HUES64 (cell line): Measurements from ENCODE around the gene FILIP1L.

Source experiments
- H3K27ac ChIP-seq: 2 replicates; pipeline ENCODE4 v1.7.0; 2013; ENCODE audit warnings: low read depth, low read length, inconsistent platforms
- H3K27me3 ChIP-seq: 2 replicates; pipeline ENCODE4 v1.6.1; 2013; ENCODE audit warnings: mild to moderate bottlenecking, low read length; ENCODE audit not compliant: insufficient read depth
- H3K36me3 ChIP-seq: 2 replicates; pipeline ENCODE4 v1.6.1; 2013; ENCODE audit warnings: mild to moderate bottlenecking, low read length; ENCODE audit not compliant: insufficient read depth
- H3K4me1 ChIP-seq: 2 replicates; pipeline ENCODE4 v1.6.1; 2013; ENCODE audit warnings: mild to moderate bottlenecking, low read length, moderate library complexity; ENCODE audit not compliant: insufficient read depth
- H3K4me3 ChIP-seq: 2 replicates; pipeline ENCODE4 v1.5.1; 2013; ENCODE audit warnings: mild to moderate bottlenecking, low read length, moderate library complexity
- H3K9ac ChIP-seq: 2 replicates; pipeline ENCODE4 v1.6.1; 2013; ENCODE audit warnings: mild to moderate bottlenecking, low read depth, low read length
- H3K9me3 ChIP-seq: 2 replicates; pipeline ENCODE4 v1.6.1; 2013; ENCODE audit warnings: low read depth, low read length; ENCODE audit not compliant: insufficient read depth
- WGBS: fragments of 150-250, 120-280 bp; methylation state at CpG from one replicate; pipeline ENCODE4 v1.1.7; 2013; ENCODE audit warnings: missing lambda C conversion rate; 5-methylcytosine and 5-hydroxymethylcytosine counted together

FILIP1L gene

DNA sequence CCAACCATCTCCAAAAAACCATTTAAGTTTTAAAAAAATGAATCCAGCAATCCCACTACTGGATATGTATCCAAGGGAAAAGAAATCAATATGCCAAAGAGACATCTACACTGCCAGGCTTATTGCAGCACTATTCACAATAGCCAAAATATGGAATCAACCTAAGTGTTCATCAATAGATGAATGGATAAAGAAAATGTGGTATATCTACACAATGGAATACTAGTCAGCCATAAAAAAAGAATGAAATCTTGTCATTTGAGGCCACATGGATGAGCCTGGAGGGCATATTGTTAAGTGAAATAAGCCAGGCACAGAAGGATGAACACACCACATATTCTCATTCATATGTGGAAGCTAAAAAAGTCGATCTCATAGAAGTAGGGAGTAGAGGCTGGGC is 136.1 kb downstream of the FILIP1L start:
- Histone ChIP-seq H3K36me3 (no peaks in the 10 kb centered on the region), H3K9me3 (no peaks in the 10 kb centered on the region; the same call in 1 of the 2 replicates), H3K4me1 (no peaks in the 10 kb centered on the region), H3K27ac (no peak overlapping the region), H3K27me3 (no peaks in the 10 kb centered on the region), H3K4me3 (no peak overlapping the region), H3K9ac (no peak overlapping the region)
- 100% methylated on average over 1 of the region's 1 CpG for WGBS

DNA sequence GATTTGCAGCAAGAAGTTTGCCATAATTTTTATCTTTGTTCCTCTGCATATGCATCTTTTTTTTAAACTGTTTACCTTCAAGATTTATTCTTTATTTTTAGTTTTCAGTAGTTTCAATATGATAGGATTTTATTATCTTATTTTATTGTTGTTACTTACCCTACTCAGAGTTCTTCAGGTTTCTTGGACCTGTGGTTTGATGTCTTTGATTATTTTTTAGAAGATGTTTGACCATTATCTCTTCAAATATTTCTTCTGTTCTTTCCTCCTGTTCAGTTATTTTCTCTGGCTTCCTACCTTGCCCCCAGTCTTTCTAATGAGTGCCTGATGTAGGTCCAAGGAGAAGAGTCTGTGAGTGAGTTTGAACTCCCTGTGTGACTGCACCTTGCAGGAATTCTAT is 137.7 kb downstream of the FILIP1L start:
- Histone ChIP-seq H3K9ac (no peak overlapping the region), H3K27ac (no peak overlapping the region), H3K36me3 (no peaks in the 10 kb centered on the region), H3K4me1 (no peaks in the 10 kb centered on the region), H3K4me3 (no peak overlapping the region), H3K9me3 (no peaks in the 10 kb centered on the region; the same call in 1 of the 2 replicates), H3K27me3 (no peaks in the 10 kb centered on the region)

DNA sequence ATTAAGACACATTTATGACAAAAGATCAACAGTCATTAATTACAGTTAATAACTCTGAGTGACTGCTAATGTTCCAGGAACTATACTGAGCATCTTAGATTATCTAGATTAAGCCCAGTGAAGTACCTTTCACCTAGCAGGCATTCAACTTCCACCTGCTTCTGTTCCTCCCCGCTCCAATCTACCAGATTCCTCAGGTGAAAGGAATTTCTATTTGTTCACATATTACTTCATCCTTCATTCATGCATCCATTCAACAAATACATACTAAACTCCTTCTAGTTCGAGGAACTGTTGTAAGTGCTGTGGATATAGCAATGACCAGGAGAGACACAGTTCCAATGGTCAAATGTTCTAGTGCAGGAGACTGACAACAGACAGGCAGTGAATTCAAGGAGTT is 139.3 kb downstream of the FILIP1L start:
- Histone ChIP-seq H3K9ac (no peak overlapping the region), H3K27me3 (no peaks in the 10 kb centered on the region), H3K36me3 (no peaks in the 10 kb centered on the region), H3K4me3 (no peak overlapping the region), H3K27ac (no peak overlapping the region), H3K9me3 (no peaks in the 10 kb centered on the region; the same call in 1 of the 2 replicates), H3K4me1 (no peaks in the 10 kb centered on the region)
- WGBS: 100% methylated on average over 2 of the region's 2 CpGs

DNA sequence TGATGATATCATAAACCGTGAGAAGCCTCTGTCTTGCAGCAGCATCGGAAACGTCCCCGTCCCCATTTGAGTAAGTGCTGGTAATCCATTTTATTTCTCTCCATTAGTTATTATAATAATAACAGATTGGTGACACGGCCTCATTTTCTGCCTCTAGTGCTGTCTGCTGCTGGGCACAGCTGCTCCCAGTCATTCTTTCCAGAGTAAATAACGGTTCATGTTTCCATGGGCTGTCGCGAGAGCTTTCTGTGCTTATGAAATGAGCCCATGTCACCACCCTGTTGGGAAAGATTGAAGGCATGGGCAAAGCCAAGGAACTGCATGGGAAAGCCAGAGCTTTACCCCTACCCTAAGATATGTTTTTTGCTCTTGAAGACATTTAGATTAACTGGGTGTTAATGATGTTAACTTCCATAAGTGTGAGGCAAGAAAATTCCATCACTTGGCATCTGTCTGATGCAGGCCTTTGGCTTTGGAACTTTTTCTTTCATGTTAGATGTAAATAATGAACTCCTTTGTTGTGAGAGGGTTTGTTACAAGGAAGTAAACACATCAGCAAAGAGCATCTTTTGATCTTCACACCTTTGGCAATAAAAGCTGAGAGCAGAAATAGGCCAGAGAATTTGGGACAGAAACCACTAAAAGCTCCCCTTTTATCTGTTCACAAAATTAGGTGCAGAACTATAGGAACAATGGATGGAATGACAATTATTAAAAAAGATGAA is 141.8 kb downstream of the FILIP1L start:
- Histone ChIP-seq H3K9ac (no peak overlapping the region), H3K9me3 (no peaks in the 10 kb centered on the region), H3K4me1 (no peaks in the 10 kb centered on the region), H3K27me3 (no peaks in the 10 kb centered on the region), H3K27ac (no peak overlapping the region), H3K4me3 (no peak overlapping the region), H3K36me3 (no peaks in the 10 kb centered on the region)
- WGBS: 95% methylated on average over 6 of the region's 8 CpGs

DNA sequence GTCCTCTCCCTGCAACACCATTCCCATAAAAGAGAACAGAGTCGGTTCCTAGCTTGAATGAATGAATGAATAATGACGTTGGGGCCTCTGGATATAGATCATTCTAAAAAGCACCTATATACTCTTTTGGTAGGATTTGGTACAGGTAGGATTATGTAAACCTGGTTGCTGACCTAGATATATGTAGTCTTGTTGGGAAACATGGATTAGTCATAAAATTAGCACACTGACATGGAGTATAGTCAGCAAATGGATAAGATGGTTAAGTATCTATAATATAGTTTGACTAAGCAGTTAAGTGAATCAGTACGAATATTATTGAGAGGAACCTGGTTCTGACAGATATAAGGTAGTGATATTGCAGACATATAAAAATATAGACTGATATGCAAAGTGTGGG is 142.5 kb downstream of the FILIP1L start:
- Histone ChIP-seq H3K4me1 (no peaks in the 10 kb centered on the region), H3K27ac (no peak overlapping the region), H3K9me3 (no peaks in the 10 kb centered on the region), H3K9ac (no peak overlapping the region), H3K36me3 (no peaks in the 10 kb centered on the region), H3K4me3 (no peak overlapping the region), H3K27me3 (no peaks in the 10 kb centered on the region)
- 98% methylated on average over 1 of the region's 3 CpGs for WGBS

DNA sequence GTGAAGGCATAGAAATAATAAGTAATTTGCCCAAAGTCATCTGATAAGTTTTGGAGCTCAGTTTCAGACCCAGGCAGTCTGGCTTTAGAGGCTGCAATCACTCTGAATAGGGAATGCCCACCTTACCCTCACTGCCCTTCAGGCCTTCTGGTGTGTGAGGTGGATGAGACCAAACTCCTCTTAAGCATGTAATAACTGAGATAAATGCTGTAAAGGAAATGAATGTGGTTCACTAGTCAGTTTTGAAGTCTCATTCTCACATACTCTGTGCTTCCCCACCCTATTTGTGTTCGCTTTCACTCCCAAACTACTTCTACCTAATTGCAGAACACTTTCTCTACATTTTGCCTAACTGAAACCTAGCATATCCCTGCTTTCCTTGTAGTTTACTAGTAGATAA is 144.1 kb downstream of the FILIP1L start:
- Histone ChIP-seq H3K27ac (no peak overlapping the region), H3K9me3 (no peaks in the 10 kb centered on the region), H3K36me3 (no peaks in the 10 kb centered on the region), H3K4me1 (no peaks in the 10 kb centered on the region), H3K9ac (no peak overlapping the region), H3K4me3 (no peak overlapping the region), H3K27me3 (no peaks in the 10 kb centered on the region)
- 91% methylated on average over 1 of the region's 1 CpG for WGBS

DNA sequence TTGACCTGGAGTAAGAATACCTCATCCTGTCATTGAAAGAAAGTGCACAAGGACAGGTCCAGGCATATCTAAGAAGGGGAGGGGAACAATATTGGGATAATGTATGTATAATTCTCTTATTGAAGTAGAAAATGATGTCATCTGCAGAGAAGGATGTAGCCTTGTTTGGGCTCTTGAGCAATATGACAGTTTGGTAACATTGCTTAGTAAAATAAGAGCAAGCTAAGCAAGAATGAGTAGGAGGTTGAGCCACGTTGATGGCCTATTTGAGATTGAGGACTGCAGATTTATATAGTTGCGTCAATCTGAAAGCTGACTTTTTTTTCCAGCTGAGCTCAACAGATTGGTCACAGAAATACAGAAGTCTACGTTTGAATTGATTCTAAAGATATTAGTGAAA is 145.2 kb downstream of the FILIP1L start:
- H3K4me3 ChIP-seq: no peak overlapping the region
- no peak overlapping the region for H3K27ac ChIP-seq
- no peak overlapping the region for H3K9ac ChIP-seq
- no peaks in the 10 kb centered on the region for H3K27me3 ChIP-seq
- H3K36me3 ChIP-seq: no peaks in the 10 kb centered on the region
- 90% methylated on average over 3 of the region's 3 CpGs for WGBS
- no peaks in the 10 kb centered on the region for H3K9me3 ChIP-seq
- no peaks in the 10 kb centered on the region for H3K4me1 ChIP-seq

DNA sequence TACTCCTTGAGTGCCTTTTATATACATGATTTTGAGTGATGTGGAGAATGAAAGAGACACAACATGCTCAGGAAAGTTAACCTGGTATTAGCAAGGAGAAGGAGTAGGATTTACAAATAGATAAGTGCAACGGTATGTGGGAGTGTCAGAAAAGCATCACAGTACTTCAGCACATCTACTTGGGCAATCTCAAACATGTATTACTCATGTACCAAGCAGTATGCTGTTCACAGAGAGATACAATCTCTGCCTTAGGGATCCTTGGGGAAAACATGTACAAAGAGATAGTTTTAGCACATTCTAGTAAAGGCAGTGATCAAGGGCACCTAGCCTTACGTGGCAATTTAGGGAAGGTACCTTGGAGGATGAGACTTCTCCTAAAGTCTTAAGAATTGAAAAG is 146.5 kb downstream of the FILIP1L start:
- H3K9ac ChIP-seq: no peak overlapping the region
- H3K4me1 ChIP-seq: no peaks in the 10 kb centered on the region
- no peaks in the 10 kb centered on the region for H3K9me3 ChIP-seq
- no peak overlapping the region for H3K27ac ChIP-seq
- H3K4me3 ChIP-seq: no peak overlapping the region
- 80% methylated on average over 2 of the region's 2 CpGs for WGBS
- H3K27me3 ChIP-seq: no peaks in the 10 kb centered on the region
- no peaks in the 10 kb centered on the region for H3K36me3 ChIP-seq

DNA sequence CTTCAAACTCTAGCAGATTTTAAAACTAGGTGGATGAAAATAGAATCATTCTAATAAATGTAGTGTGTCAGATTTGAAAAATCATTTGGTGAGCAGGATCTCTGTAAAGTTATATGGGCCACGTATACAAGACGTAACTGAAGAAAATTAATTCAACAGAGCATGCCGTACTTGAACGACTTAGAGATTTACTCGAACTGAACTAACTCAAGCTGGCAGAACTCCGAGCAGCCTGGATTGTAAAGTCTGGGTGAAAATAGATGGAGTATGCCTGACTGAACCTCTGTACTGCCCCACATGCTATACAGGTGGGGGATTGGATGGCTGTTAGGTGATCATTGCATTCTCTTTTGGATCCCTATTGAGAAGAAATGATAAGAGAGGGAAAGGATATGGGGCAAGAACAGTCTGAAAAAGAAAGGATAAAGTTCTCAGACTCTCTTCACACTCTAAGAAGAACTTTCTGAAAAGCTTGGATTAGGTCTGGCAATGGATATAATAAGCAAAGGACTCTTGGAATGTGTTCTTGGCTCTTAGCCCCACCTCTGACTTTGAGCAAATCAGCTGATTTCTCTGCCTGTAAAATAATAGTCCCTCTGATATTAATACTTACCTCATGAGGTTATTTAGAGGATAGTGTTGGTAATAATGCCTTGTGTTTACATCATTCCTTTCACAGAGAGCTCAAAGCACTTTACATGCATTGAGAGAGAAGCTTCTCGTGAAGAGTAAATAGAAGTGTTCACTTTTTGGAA is 147.5 kb downstream of the FILIP1L start:
- Histone ChIP-seq H3K9ac (no peak overlapping the region), H3K27me3 (no peaks in the 10 kb centered on the region), H3K9me3 (no peaks in the 10 kb centered on the region), H3K27ac (no peak overlapping the region), H3K36me3 (no peaks in the 10 kb centered on the region), H3K4me1 (no peaks in the 10 kb centered on the region), H3K4me3 (no peak overlapping the region)
- WGBS: 94% methylated on average over 7 of the region's 7 CpGs

DNA sequence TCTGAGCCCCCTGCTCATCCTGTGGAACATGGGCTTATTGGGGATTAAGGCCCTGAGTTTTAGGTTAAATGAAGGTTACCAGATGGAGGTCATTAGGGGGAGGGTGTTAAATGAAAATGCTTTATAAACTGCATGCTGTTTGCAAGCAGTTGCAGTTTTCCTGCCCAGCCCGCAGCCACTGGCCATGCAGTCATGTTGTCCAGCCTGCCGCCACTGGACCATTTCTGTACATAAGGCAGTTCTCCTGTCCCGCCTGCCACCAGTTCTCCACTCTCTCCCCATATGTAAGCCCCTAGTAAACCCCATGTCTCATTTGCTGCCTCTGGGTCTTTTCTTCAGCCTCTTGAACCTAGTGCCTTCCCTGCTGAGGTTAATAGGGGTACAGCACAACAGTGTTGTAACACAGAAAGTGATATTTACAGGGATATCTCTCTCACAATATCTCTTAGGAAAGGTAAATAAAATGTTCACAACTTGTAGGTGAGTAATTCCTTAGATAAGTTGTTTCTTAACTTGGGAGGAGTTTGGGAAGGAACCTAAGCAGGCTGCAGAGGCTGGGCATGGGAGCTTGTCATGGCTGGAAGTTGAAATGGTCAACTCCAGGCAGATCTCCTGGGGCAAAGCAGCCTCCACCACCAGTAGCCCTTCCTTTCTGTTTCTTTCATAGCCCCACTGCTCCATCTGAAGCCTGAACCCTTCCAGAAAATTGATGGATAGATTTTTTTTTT is 148.5 kb downstream of the FILIP1L start:
- no peak overlapping the region for H3K4me3 ChIP-seq
- WGBS: 95% methylated on average over 3 of the region's 3 CpGs
- H3K4me1 ChIP-seq: no peaks in the 10 kb centered on the region
- H3K27ac ChIP-seq: no peak overlapping the region
- H3K36me3 ChIP-seq: no peaks in the 10 kb centered on the region
- no peaks in the 10 kb centered on the region for H3K9me3 ChIP-seq
- H3K27me3 ChIP-seq: no peaks in the 10 kb centered on the region
- no peak overlapping the region for H3K9ac ChIP-seq

DNA sequence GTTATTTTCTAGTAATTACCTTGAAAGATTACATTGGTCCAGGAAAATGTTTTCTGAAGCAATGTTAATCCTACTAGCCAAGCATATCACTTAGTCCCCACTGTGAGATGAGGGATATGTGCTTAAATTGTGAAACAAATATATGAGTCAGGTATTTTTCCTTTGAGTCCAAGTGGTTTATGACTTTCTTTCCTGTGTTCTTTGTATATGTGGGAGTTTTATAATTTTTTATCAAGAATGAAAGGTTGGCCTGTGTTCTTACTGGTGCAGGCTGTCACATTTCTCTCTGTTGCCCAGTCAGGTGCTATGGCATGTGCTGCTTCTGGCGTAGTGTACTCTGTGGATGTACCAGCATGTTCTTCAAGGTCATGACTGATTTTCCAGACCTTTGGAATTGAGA is 149.2 kb downstream of the FILIP1L start:
- no peaks in the 10 kb centered on the region for H3K4me1 ChIP-seq
- H3K9ac ChIP-seq: no peak overlapping the region
- no peaks in the 10 kb centered on the region for H3K36me3 ChIP-seq
- no peaks in the 10 kb centered on the region for H3K27me3 ChIP-seq
- H3K9me3 ChIP-seq: no peaks in the 10 kb centered on the region
- H3K4me3 ChIP-seq: no peak overlapping the region
- 93% methylated on average over 1 of the region's 1 CpG for WGBS
- H3K27ac ChIP-seq: no peak overlapping the region
